ENCODE results near the gene PRR5L. TPM values are rescaled to one million over a fixed set of nuclear protein-coding genes. Genes with fewer than 3 reads are reported as not detected.

PRR5L gene
- total RNA-seq, 1 donor from 2014 or later = 103 TPM

- DNase-seq (ENCODE audit: extremely low spot score, unreplicated experiment) = no peak
- Mint-ChIP-seq H3K4me1 (ENCODE audit: unreplicated experiment) (peaks cover 9% of the 10 kb centered on the region), H3K27me3 (ENCODE audit: unreplicated experiment) (no peaks in the 10 kb centered on the region), H3K27ac (ENCODE audit: unreplicated experiment) (no peak overlapping the region), H3K36me3 (ENCODE audit: unreplicated experiment) (no peaks in the 10 kb centered on the region), H3K9me3 (ENCODE audit: unreplicated experiment) (no peaks in the 10 kb centered on the region), H3K4me3 (ENCODE audit: unreplicated experiment) (no peak overlapping the region)
- TF ChIP-seq CTCF (IDR thresholded peaks at IDR 0.05) = no peak
Observed at GRCh38 chr11:36326524-36327419, 30.7 kb downstream of the PRR5L start.

GRCh38 chr11:36328966-36329673 is 33.0 kb downstream of the PRR5L start:
- no peaks in the 10 kb centered on the region for H3K36me3 Mint-ChIP-seq (ENCODE audit: unreplicated experiment)
- H3K4me1 Mint-ChIP-seq (ENCODE audit: unreplicated experiment) = peaks cover 9% of the 10 kb centered on the region
- H3K27me3 Mint-ChIP-seq (ENCODE audit: unreplicated experiment) = no peaks in the 10 kb centered on the region
- no peak overlapping the region for H3K27ac Mint-ChIP-seq (ENCODE audit: unreplicated experiment)
- no peak for DNase-seq (ENCODE audit: extremely low spot score, unreplicated experiment)
- no peak overlapping the region for H3K4me3 Mint-ChIP-seq (ENCODE audit: unreplicated experiment)
- no peaks in the 10 kb centered on the region for H3K9me3 Mint-ChIP-seq (ENCODE audit: unreplicated experiment)
- no peak for TF ChIP-seq CTCF (IDR thresholded peaks at IDR 0.05)

GRCh38 chr11:36330411-36330810 is 34.3 kb downstream of the PRR5L start:
- no peak for TF ChIP-seq CTCF (IDR thresholded peaks at IDR 0.05)
- Mint-ChIP-seq H3K9me3 (ENCODE audit: unreplicated experiment) (no peaks in the 10 kb centered on the region), H3K36me3 (ENCODE audit: unreplicated experiment) (no peaks in the 10 kb centered on the region), H3K27me3 (ENCODE audit: unreplicated experiment) (no peaks in the 10 kb centered on the region), H3K4me3 (ENCODE audit: unreplicated experiment) (no peak overlapping the region), H3K27ac (ENCODE audit: unreplicated experiment) (no peak overlapping the region), H3K4me1 (ENCODE audit: unreplicated experiment) (peaks cover 9% of the 10 kb centered on the region)
- no peak for DNase-seq (ENCODE audit: extremely low spot score, unreplicated experiment)

- H3K4me3 Mint-ChIP-seq (ENCODE audit: unreplicated experiment) = no peak overlapping the region
- H3K9me3 Mint-ChIP-seq (ENCODE audit: unreplicated experiment) = no peaks in the 10 kb centered on the region
- H3K27ac Mint-ChIP-seq (ENCODE audit: unreplicated experiment) = no peak overlapping the region
- H3K36me3 Mint-ChIP-seq (ENCODE audit: unreplicated experiment) = no peaks in the 10 kb centered on the region
- H3K4me1 Mint-ChIP-seq (ENCODE audit: unreplicated experiment) = peaks cover 9% of the 10 kb centered on the region
- H3K27me3 Mint-ChIP-seq (ENCODE audit: unreplicated experiment) = no peaks in the 10 kb centered on the region
- no peak for TF ChIP-seq CTCF (IDR thresholded peaks at IDR 0.05)
- DNase-seq (ENCODE audit: extremely low spot score, unreplicated experiment) = no peak
Observed at GRCh38 chr11:36333468-36333867, 37.4 kb downstream of the PRR5L start.

GRCh38 chr11:36333897-36334296 is 37.8 kb downstream of the PRR5L start:
- H3K4me3 Mint-ChIP-seq (ENCODE audit: unreplicated experiment) = no peak overlapping the region
- H3K27me3 Mint-ChIP-seq (ENCODE audit: unreplicated experiment) = no peaks in the 10 kb centered on the region
- no peak for DNase-seq (ENCODE audit: extremely low spot score, unreplicated experiment)
- peaks cover 8% of the 10 kb centered on the region for H3K4me1 Mint-ChIP-seq (ENCODE audit: unreplicated experiment)
- no peak overlapping the region for H3K27ac Mint-ChIP-seq (ENCODE audit: unreplicated experiment)
- H3K9me3 Mint-ChIP-seq (ENCODE audit: unreplicated experiment) = no peaks in the 10 kb centered on the region
- TF ChIP-seq CTCF (IDR thresholded peaks at IDR 0.05) = no peak
- H3K36me3 Mint-ChIP-seq (ENCODE audit: unreplicated experiment) = no peaks in the 10 kb centered on the region
